Liver (tissue), 9 donors: ENCODE results near the gene PROZ. TPM values are rescaled to one million over a fixed set of nuclear protein-coding genes. Genes with fewer than 3 reads are reported as not detected.

ENCODE experiments used
- DNase-seq: peaks from one replicate; pipeline ENCODE4 v3.0.0-alpha.2; 2017; ENCODE audit warnings: low spot score
- H3K27ac ChIP-seq, 2 donors: one replicate each; pipeline ENCODE4 v1.7.0; 2013; ENCODE audit warnings: inconsistent platforms in 2 of 2, low read length in 2 of 2, control low read depth in 1 of 2, low read depth in 1 of 2, mild to moderate bottlenecking in 1 of 2
- H3K27me3 ChIP-seq, 4 donors: one replicate each; pipeline versions ENCODE4 v1.6.1 to v1.7.0; 2013; ENCODE audit warnings: low read length in 3 of 4, inconsistent platforms in 1 of 4, mild to moderate bottlenecking in 1 of 4, moderate library complexity in 1 of 4; ENCODE audit not compliant: control insufficient read depth in 4 of 4, insufficient read depth in 4 of 4
- H3K36me3 ChIP-seq, 4 donors: one replicate each; pipeline versions ENCODE4 v1.6.1 to v1.7.0; 2013; ENCODE audit warnings: low read length in 3 of 4, mild to moderate bottlenecking in 3 of 4, low read depth in 1 of 4, moderate library complexity in 1 of 4; ENCODE audit not compliant: control insufficient read depth in 4 of 4, insufficient read depth in 3 of 4
- H3K4me1 ChIP-seq, 4 donors: one replicate each; pipeline versions ENCODE4 v1.6.1 to v1.7.0; 2013; ENCODE audit warnings: low read length in 3 of 4, mild to moderate bottlenecking in 3 of 4, moderate library complexity in 1 of 4; ENCODE audit not compliant: control insufficient read depth in 4 of 4, insufficient read depth in 4 of 4
- H3K4me3 ChIP-seq, 3 donors: one replicate each; pipeline versions ENCODE4 v1.6.1 to v1.7.0; 2013; ENCODE audit warnings: low read length in 3 of 3, control low read depth in 1 of 3, low read depth in 1 of 3, mild to moderate bottlenecking in 1 of 3
- H3K9ac ChIP-seq, 2 donors: one replicate each; pipeline ENCODE4 v1.7.0; 2013; ENCODE audit warnings: low read length in 2 of 2, mild to moderate bottlenecking in 2 of 2, moderate library complexity in 2 of 2, control low read depth in 1 of 2, low read depth in 1 of 2
- H3K9me3 ChIP-seq, 4 donors: one replicate each; pipeline versions ENCODE4 v1.6.1 to v1.7.0; 2013; ENCODE audit warnings: low read length in 3 of 4; ENCODE audit not compliant: control insufficient read depth in 4 of 4
- ATF3 ChIP-seq: IDR thresholded peaks from 2 replicates; pipeline ENCODE4 v1.6.1; 2016; ENCODE audit warnings: antibody characterized with exemption
- CTCF ChIP-seq: fragments of 150-350 bp; IDR thresholded peaks from 2 replicates; pipeline ENCODE4 v1.5.1; 2017; ENCODE audit warnings: improper control_type of control experiment, low read depth, low read length; ENCODE audit not compliant: missing input control
- EGR1 ChIP-seq, 2 donors: IDR thresholded peaks; 2 replicates each; pipeline ENCODE4 v1.6.1; 2016 to 2018; ENCODE audit warnings: antibody characterized with exemption in 2 of 2, low read depth in 2 of 2
- FOXA1 ChIP-seq: IDR thresholded peaks from 2 replicates; pipeline ENCODE4 v1.6.1; 2016; ENCODE audit warnings: antibody characterized with exemption
- FOXA2 ChIP-seq: IDR thresholded peaks from 2 replicates; pipeline ENCODE4 v1.6.1; 2016; ENCODE audit warnings: antibody characterized with exemption
- GABPA ChIP-seq, 2 donors: IDR thresholded peaks in 1 of 2; conservative IDR thresholded peaks in 1 of 2; 2 replicates each; pipeline ENCODE4 v1.6.1; 2016; ENCODE audit warnings: antibody characterized with exemption in 2 of 2, mild to moderate bottlenecking in 1 of 2, moderate library complexity in 1 of 2
- HNF4A ChIP-seq, 2 donors: conservative IDR thresholded peaks; 2 replicates each; pipeline ENCODE4 v1.6.1; 2016; ENCODE audit warnings: antibody characterized with exemption in 2 of 2, mild to moderate bottlenecking in 2 of 2
- HNF4G ChIP-seq: IDR thresholded peaks from 2 replicates; pipeline ENCODE4 v1.6.1; 2016; ENCODE audit warnings: antibody characterized with exemption
- JUND ChIP-seq, 2 donors: IDR thresholded peaks; 2 replicates each; pipeline ENCODE4 v1.6.1; 2016; ENCODE audit warnings: antibody characterized with exemption in 2 of 2
- MAX ChIP-seq: IDR thresholded peaks from 2 replicates; pipeline ENCODE4 v1.6.1; 2016; ENCODE audit warnings: antibody characterized with exemption
- NR2F2 ChIP-seq: IDR thresholded peaks from 2 replicates; pipeline ENCODE4 v1.6.1; 2016; ENCODE audit warnings: antibody characterized with exemption
- RAD21 ChIP-seq, 2 donors: IDR thresholded peaks; 2 replicates each; pipeline ENCODE4 v1.6.1; 2016; ENCODE audit warnings: antibody characterized with exemption in 2 of 2, mild to moderate bottlenecking in 2 of 2
- REST ChIP-seq: IDR thresholded peaks from 2 replicates; pipeline ENCODE4 v1.6.1; 2016; ENCODE audit warnings: antibody characterized with exemption, mild to moderate bottlenecking
- RXRA ChIP-seq, 2 donors: IDR thresholded peaks; 2 replicates each; pipeline ENCODE4 v1.6.1; 2017 to 2018; ENCODE audit warnings: antibody characterized with exemption in 2 of 2, mild to moderate bottlenecking in 1 of 2
- SP1 ChIP-seq: IDR thresholded peaks from 2 replicates; pipeline ENCODE4 v1.6.1; 2018; ENCODE audit warnings: antibody characterized with exemption, mild to moderate bottlenecking
- TAF1 ChIP-seq: conservative IDR thresholded peaks from 2 replicates; pipeline ENCODE4 v1.6.1; 2016; ENCODE audit warnings: antibody characterized with exemption, mild to moderate bottlenecking
- YY1 ChIP-seq: IDR thresholded peaks from 2 replicates; pipeline ENCODE4 v1.6.1; 2016; ENCODE audit warnings: antibody characterized with exemption, mild to moderate bottlenecking
- ZBTB33 ChIP-seq: IDR thresholded peaks from 2 replicates; pipeline ENCODE4 v1.6.1; 2016; ENCODE audit warnings: antibody characterized with exemption
- WGBS: extraction: QIAGEN DNeasy Blood & Tissue Kit; methylation state at CpG from one replicate; pipeline ENCODE4 v1.1.7; 2013; 5-methylcytosine and 5-hydroxymethylcytosine counted together
- polyA plus RNA-seq, 2 donors: library from polyadenylated mRNA; stranded (reverse) in 1 of 2; unstranded in 1 of 2; fragments of 200-250 nt in 1 of 2; fragments of >200 nt in 1 of 2; fragmentation: Nextera tagmentation in 1 of 2; extraction: Ambion mirVana in 1 of 2; gene quantifications; one replicate each; pipeline versions ENCODE4 v1.2.1 to v1.2.3, GENCODE V29; 2013 to 2015
- total RNA-seq, 2 donors: library from RNA; depleted of rRNA; stranded (reverse); fragments of >200 nt; gene quantifications; one replicate each; pipeline ENCODE4 v1.2.3, GENCODE V29; 2014
- donor health status: healthy.
- donor health status: healthy.
- donor health status: healthy.
- donor health status: healthy.
- donor health status: healthy.

The PROZ gene
- total and polyA plus RNA-seq, 4 donors: 10.6 to 40.7 (median 30.3) TPM

GRCh38 chr13:113121928-113122471 is 36.4 kb upstream of the PROZ start:
- DNase-seq: peak; percentile 19
- WGBS: 66% methylated on average over 16 of the region's 16 CpGs
- Histone ChIP-seq H3K9me3 (no peaks in the 10 kb centered on the region), H3K4me3 (no peak overlapping the region), H3K9ac (no peak overlapping the region), H3K36me3 (peaks cover 0 to 4% (median 1%) of the 10 kb centered on the region in 4 donors), H3K27ac (peak overlapping the region; percentile 54 to 68), H3K4me1 (peaks cover 3 to 29% (median 18%) of the 10 kb centered on the region in 4 donors), H3K27me3 (no peaks in the 10 kb centered on the region)
- TF ChIP-seq REST: no peak
- TF ChIP-seq JUND (IDR thresholded peaks at IDR 0.05): no peak
- no peak for TF ChIP-seq MAX
- no peak for TF ChIP-seq NR2F2
- TF ChIP-seq EGR1 (IDR thresholded peaks at IDR 0.05; ENCODE audit: low read depth in 2 of 2): no peak
- no peak for TF ChIP-seq ATF3
- no peak for TF ChIP-seq CTCF
- no peak for TF ChIP-seq TAF1
- TF ChIP-seq RAD21 (IDR thresholded peaks at IDR 0.05): no peak
- no peak for TF ChIP-seq HNF4G

- peak within 1 kb of the TSS; percentile 69 to 79 for H3K27ac ChIP-seq
- WGBS: 19% methylated on average over 23 of the region's 23 CpGs
- peak within 1 kb of the TSS in 1 of 2 donors; percentile 14 for H3K9ac ChIP-seq
- TF ChIP-seq JUND (IDR thresholded peaks at IDR 0.05) (no peak), SP1 (peak; percentile 94), FOXA1 (peak; percentile 42), HNF4G (peak; percentile 96), YY1 (peak; percentile 88), FOXA2 (peak; percentile 56), TAF1 (no peak), RAD21 (IDR thresholded peaks at IDR 0.05) (peak in 1 of 2 donors; percentile 72), ZBTB33 (no peak), REST (peak; percentile 90), RXRA (IDR thresholded peaks at IDR 0.05) (peak; percentile 82 to 87), GABPA (IDR thresholded peaks at IDR 0.05 in 1 of 2, conservative IDR thresholded peaks at IDR 0.05 in 1 of 2) (no peak), NR2F2 (peak; percentile 65), MAX (no peak), HNF4A (conservative IDR thresholded peaks at IDR 0.05) (peak; percentile 98), EGR1 (IDR thresholded peaks at IDR 0.05; ENCODE audit: low read depth in 2 of 2) (peak in 1 of 2 donors; percentile 73), ATF3 (no peak)
These were observed 35.8 kb upstream of the PROZ start, which contains the start of gene F10 for GRCh38 chr13:113122550-113123225. TSS of gene F10 (plus strand) at chr13:113122799. CDS start at chr13:113122856, 57 bp downstream.

More at GRCh38 chr13:113122550-113123225, 35.8 kb upstream of the PROZ start, which contains the start of gene F10:
- peaks cover 3 to 29% (median 18%) of the 10 kb centered on the region in 4 donors for H3K4me1 ChIP-seq
- DNase-seq: peak; percentile 75
- peaks cover 0 to 4% (median 1%) of the 10 kb centered on the region in 4 donors for H3K36me3 ChIP-seq
- H3K4me3 ChIP-seq: peak within 1 kb of the TSS; percentile 30 to 60 (median 50)
- H3K27me3 ChIP-seq: no peaks in the 10 kb centered on the region
- H3K9me3 ChIP-seq: no peaks in the 10 kb centered on the region
